Stimulated activated CD8-positive, alpha-beta memory T cell treated with anti-CD3 and anti-CD28 coated beads, Interleukin-15, amount 100 ng/mL, for 4 hours (primary cell): ENCODE data around the gene OR5A1.
A peak's percentile ranks its signal among the peaks of the same experiment; 100 is the strongest.
"Not testable (repeated sequence)": the region's sequence is repeated elsewhere in the genome, so short reads cannot be mapped to it uniquely, and the experiment has no call there.

Source experiments
- DNase-seq, 2 donors: peaks; one replicate each; pipeline ENCODE4 v3.0.0-alpha.2; 2020; ENCODE audit warnings: low read depth in 2 of 2

The OR5A1 gene

GRCh38 chr11:59436169-59436568 is at the start of gene OR5A1:
Gene OR5A1 (plus strand): TSS chr11:59436469. CDS start chr11:59443169, 6,700 bp downstream.
- no peak for DNase-seq

- no peak for DNase-seq
Observed at GRCh38 chr11:59394186-59394585, 42.1 kb upstream of the OR5A1 start.

- no peak for DNase-seq
Observed at GRCh38 chr11:59400461-59401261, 35.6 kb upstream of the OR5A1 start.

- no peak for DNase-seq
Observed at GRCh38 chr11:59401262-59401552, 35.1 kb upstream of the OR5A1 start.

GRCh38 chr11:59403546-59403945 is 32.7 kb upstream of the OR5A1 start:
- DNase-seq = no peak

GRCh38 chr11:59413646-59414045 is 22.6 kb upstream of the OR5A1 start:
- DNase-seq = no peak

GRCh38 chr11:59415111-59415510 is 21.2 kb upstream of the OR5A1 start:
- DNase-seq = no peak

- DNase-seq = no peak
Observed at GRCh38 chr11:59416613-59417012, 19.7 kb upstream of the OR5A1 start.

GRCh38 chr11:59417023-59417422 is 19.2 kb upstream of the OR5A1 start:
- no peak for DNase-seq

GRCh38 chr11:59418156-59418555 is 18.1 kb upstream of the OR5A1 start:
- DNase-seq = no peak

GRCh38 chr11:59423835-59424234 is 12.4 kb upstream of the OR5A1 start:
- DNase-seq = no peak

- no peak for DNase-seq
Observed at GRCh38 chr11:59425131-59425530, 11.1 kb upstream of the OR5A1 start.

GRCh38 chr11:59426361-59427067 is 9.8 kb upstream of the OR5A1 start, which contains the start of gene OR5A2:
Gene OR5A2 (minus strand): TSS chr11:59426413. CDS start chr11:59422953, 3,460 bp downstream.
- no peak for DNase-seq

GRCh38 chr11:59427068-59427382 is 9.2 kb upstream of the OR5A1 start:
- no peak for DNase-seq

GRCh38 chr11:59429924-59430516 is 6.2 kb upstream of the OR5A1 start:
- DNase-seq = peak in 1 of 2 donors; percentile 3

GRCh38 chr11:59437770-59438169 is 1.5 kb downstream of the OR5A1 start:
- DNase-seq = no peak

- not testable (repeated sequence) for DNase-seq
Observed at GRCh38 chr11:59445624-59446023, 9.4 kb downstream of the OR5A1 start.

- no peak for DNase-seq
Observed at GRCh38 chr11:59448484-59448883, 12.2 kb downstream of the OR5A1 start.

- DNase-seq = no peak
Observed at GRCh38 chr11:59456661-59457060, 20.4 kb downstream of the OR5A1 start, which contains the start of gene OR4D6. Gene OR4D6 (plus strand): TSS chr11:59456961. CDS start chr11:59456961, 0 bp downstream.

- DNase-seq = no peak
Observed at GRCh38 chr11:59459916-59460315, 23.6 kb downstream of the OR5A1 start.

- DNase-seq = no peak
Observed at GRCh38 chr11:59463190-59463641, 26.9 kb downstream of the OR5A1 start.

GRCh38 chr11:59473015-59473414 is 36.7 kb downstream of the OR5A1 start, which contains the start of gene OR4D10:
Gene OR4D10 (plus strand): TSS chr11:59473315. CDS start chr11:59477430, 4,115 bp downstream.
- no peak for DNase-seq

GRCh38 chr11:59475176-59475575 is 38.9 kb downstream of the OR5A1 start:
- no peak for DNase-seq
